Nephron progenitor cell (in vitro differentiated cells): ENCODE measurements around the gene FUT8.

Experiments used
- DNase-seq: peaks from one replicate; pipeline ENCODE4 v3.0.0; 2021
- H3K27ac Mint-ChIP-seq: 2 replicates; pipeline ENCODE4 v1.8.0; 2021; ENCODE audit warnings: mild to moderate bottlenecking, moderate library complexity, mixed read lengths
- H3K27me3 Mint-ChIP-seq: 2 replicates; pipeline ENCODE4 v1.8.0; 2021; ENCODE audit warnings: mild to moderate bottlenecking, low read depth, mixed read lengths; ENCODE audit not compliant: poor library complexity
- H3K36me3 Mint-ChIP-seq: 2 replicates; pipeline ENCODE4 v1.8.0; 2021; ENCODE audit warnings: low read depth, mixed read lengths
- H3K4me1 Mint-ChIP-seq: 2 replicates; pipeline ENCODE4 v1.8.0; 2021; ENCODE audit warnings: mixed read lengths
- H3K4me3 Mint-ChIP-seq: 2 replicates; pipeline ENCODE4 v1.8.0; 2021; ENCODE audit warnings: mild to moderate bottlenecking, moderate library complexity, mixed read lengths
- H3K9me3 Mint-ChIP-seq: 2 replicates; pipeline ENCODE4 v1.8.0; 2021; ENCODE audit warnings: mild to moderate bottlenecking, moderate library complexity, mixed read lengths
- TF ChIP-seq, protein P1 (sequence below): fragments of 200-600 bp; sonication (generic); IDR thresholded peaks from 2 replicates; pipeline ENCODE4 v1.5.0; 2021; ENCODE audit warnings: antibody characterized with exemption

Gene FUT8

DNA sequence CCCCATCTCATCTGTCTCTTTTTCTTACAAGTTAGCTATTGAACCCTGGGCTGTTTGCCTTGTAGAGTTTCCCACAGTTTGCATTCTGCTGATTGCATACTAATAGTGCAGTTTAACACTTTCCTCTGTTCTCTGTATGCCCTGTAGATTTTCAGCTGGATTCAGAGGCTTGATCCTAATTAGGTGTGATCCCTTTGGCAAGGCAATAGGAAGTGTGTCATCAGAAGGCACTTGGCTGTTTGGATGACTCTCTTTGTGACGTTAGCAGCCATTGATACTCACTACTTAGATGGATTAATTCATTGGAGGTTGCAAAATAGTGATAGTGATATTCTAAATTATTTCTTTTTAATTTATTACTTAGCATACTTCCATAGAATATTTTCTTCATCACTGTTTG, 33.6 kb downstream of the FUT8 start:
- DNase-seq = no peak
- H3K9me3 Mint-ChIP-seq = peaks cover 6% of the 10 kb centered on the region

DNA sequence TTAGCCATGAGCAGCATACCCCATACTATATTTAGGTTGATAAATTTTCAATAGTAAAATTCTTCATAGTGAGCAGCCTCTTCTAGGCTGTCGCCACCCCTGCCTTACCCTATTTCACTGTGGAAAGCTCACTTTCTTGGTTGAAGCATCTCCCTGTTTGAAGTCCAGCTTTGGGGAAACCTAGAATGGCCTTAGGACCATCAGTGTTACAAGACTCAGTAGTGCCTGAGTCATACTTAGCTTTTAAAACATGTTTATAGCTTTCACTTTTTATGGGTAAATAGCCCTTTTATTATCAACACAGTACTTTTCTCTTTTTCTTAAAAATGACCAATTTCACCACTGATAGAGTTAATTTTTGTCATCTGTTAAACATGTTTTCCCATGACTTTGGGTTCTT, 37.1 kb downstream of the FUT8 start:
- Mint-ChIP-seq H3K4me1 (no peaks in the 10 kb centered on the region), H3K9me3 (peaks cover 3% of the 10 kb centered on the region), H3K27me3 (peaks cover 5% of the 10 kb centered on the region), H3K27ac (no peak overlapping the region), H3K4me3 (no peak overlapping the region), H3K36me3 (peaks cover 3% of the 10 kb centered on the region)
- TF ChIP-seq, protein P1, sequence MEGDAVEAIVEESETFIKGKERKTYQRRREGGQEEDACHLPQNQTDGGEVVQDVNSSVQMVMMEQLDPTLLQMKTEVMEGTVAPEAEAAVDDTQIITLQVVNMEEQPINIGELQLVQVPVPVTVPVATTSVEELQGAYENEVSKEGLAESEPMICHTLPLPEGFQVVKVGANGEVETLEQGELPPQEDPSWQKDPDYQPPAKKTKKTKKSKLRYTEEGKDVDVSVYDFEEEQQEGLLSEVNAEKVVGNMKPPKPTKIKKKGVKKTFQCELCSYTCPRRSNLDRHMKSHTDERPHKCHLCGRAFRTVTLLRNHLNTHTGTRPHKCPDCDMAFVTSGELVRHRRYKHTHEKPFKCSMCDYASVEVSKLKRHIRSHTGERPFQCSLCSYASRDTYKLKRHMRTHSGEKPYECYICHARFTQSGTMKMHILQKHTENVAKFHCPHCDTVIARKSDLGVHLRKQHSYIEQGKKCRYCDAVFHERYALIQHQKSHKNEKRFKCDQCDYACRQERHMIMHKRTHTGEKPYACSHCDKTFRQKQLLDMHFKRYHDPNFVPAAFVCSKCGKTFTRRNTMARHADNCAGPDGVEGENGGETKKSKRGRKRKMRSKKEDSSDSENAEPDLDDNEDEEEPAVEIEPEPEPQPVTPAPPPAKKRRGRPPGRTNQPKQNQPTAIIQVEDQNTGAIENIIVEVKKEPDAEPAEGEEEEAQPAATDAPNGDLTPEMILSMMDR = no peak
- no peak for DNase-seq

More for the DNA sequence above, 33.6 kb downstream of the FUT8 start:
- Mint-ChIP-seq H3K4me1 (no peaks in the 10 kb centered on the region), H3K36me3 (peaks cover 9% of the 10 kb centered on the region), H3K4me3 (no peak overlapping the region), H3K27me3 (peaks cover 5% of the 10 kb centered on the region), H3K27ac (no peak overlapping the region)
- TF ChIP-seq, protein P1 = no peak

DNA sequence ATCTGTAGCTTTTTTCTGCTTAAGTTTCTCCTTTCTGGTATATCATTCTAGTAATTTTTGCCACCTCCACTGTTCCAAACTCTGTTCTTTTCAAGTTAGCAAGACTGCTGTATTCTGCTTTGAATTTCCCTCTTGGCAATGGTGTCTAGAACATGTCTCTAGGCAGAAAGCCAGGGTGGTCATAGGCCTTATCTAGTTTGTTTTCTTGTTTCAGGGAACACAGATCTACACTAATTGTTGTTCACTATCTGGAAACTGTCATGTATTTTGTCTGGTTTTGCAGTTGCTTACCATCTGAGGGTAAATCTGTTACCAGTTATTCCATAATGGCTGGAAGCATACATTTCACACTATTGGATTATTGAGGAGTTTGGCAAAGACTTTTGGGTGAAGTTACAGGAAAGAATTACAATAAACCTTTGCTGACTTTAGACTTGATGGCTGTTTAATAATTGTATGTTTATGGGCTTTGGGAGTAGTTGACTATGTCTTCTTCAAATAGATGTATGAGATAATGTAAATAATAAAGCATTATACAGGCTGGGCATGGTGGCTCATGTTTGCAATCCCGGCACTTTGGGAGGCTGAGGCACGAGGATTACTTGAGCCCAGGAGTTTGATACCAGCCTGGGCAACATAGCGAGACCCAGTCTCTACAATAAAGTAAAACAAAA, 41.4 kb downstream of the FUT8 start:
- H3K9me3 Mint-ChIP-seq = peaks cover 20% of the 10 kb centered on the region
- TF ChIP-seq, protein P1 = no peak
- H3K4me3 Mint-ChIP-seq = no peak overlapping the region
- DNase-seq = no peak
- H3K36me3 Mint-ChIP-seq = peaks cover 25% of the 10 kb centered on the region
- no peaks in the 10 kb centered on the region for H3K4me1 Mint-ChIP-seq
- peaks cover 3% of the 10 kb centered on the region for H3K27me3 Mint-ChIP-seq
- no peak overlapping the region for H3K27ac Mint-ChIP-seq

DNA sequence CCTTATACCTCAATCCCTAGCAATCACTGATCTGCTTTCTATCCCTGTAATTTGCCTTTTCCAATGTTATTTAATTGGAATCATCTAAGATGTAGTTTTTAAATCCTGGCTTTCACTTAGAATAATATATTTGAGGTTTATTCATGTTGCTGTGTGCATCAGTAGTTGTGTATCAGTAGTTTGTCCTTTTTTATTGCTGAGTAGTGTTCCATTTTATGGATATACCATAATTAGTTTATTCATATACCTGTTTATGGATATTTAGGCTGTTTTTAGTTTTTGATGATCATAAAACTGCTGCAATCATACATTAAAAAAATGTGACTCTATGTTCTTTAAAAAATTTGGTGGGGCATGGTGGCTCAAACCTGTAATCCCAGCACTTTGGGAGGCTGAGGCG, 43.7 kb downstream of the FUT8 start:
- no peaks in the 10 kb centered on the region for H3K4me1 Mint-ChIP-seq
- peaks cover 32% of the 10 kb centered on the region for H3K36me3 Mint-ChIP-seq
- H3K9me3 Mint-ChIP-seq = peaks cover 20% of the 10 kb centered on the region
- DNase-seq = no peak
- no peak overlapping the region for H3K27ac Mint-ChIP-seq
- H3K4me3 Mint-ChIP-seq = no peak overlapping the region
- H3K27me3 Mint-ChIP-seq = no peaks in the 10 kb centered on the region
- TF ChIP-seq, protein P1 = no peak

DNA sequence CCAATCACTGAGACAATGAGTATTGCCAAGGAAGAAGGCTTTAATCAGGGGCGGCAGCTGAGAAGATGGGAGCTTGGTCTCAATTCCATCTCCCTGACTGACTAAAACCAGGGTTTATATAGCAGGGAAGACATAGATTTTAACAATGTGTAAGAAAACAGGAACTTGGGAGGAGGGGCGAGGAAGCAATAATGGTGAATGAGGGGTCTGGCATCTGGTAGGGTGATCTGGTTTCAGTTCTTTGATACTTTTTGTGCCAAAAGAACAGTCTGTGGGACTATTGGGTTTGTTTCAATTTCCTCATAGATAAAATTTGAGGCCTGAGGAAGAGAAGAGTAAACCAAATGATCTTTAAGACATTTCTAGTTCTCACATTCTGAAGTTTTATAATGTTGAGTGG, 49.2 kb downstream of the FUT8 start:
- Mint-ChIP-seq H3K27me3 (no peaks in the 10 kb centered on the region), H3K27ac (peak overlapping the region; percentile 62), H3K4me3 (no peak overlapping the region), H3K9me3 (peaks cover 7% of the 10 kb centered on the region), H3K36me3 (peaks cover 15% of the 10 kb centered on the region), H3K4me1 (peaks cover 6% of the 10 kb centered on the region)
- DNase-seq = no peak
- TF ChIP-seq, protein P1 = no peak

DNA sequence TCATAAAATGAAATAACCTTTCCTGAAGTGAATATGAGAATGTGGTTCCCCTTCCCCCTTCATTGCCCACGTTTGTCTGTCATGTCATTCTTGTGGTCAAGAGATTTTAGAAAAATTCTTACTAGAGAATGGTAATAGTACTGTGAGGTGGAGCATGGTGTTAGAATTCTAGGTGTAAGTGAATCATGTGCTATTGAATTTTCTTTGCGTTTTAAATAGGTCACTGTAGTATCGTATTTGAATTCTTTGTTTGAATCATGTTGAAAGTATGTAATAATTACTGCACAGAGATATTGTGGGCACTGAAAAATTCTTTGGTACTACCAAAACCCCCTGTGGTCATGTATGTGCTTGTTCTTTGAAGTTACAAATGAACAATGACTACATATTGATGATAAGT, 49.9 kb downstream of the FUT8 start:
- Mint-ChIP-seq H3K4me1 (peaks cover 6% of the 10 kb centered on the region), H3K27ac (no peak overlapping the region)
- TF ChIP-seq, protein P1 = no peak

More for the DNA sequence above, 49.9 kb downstream of the FUT8 start:
- Mint-ChIP-seq H3K27me3 (no peaks in the 10 kb centered on the region), H3K4me3 (no peak overlapping the region), H3K36me3 (peaks cover 9% of the 10 kb centered on the region), H3K9me3 (peaks cover 1% of the 10 kb centered on the region)
- DNase-seq = no peak
